SK-N-SH (cell line): ENCODE measurements around the gene OR51A2. TPM values are rescaled to one million over a fixed set of nuclear protein-coding genes. Genes with fewer than 3 reads are reported as not detected.

Experiments
- CTCF ChIA-PET: fragments of 300-600, 350-600 bp; formaldehyde crosslinking; extraction: SDS; loops from one replicate; lab custom pipeline; 2021; lab: Yijun Ruan, JAX
- POLR2A ChIA-PET: fragments of 350-600 bp; sonication (Branson Sonifier 250); formaldehyde crosslinking; extraction: SDS; loops from one replicate; lab custom pipeline; 2020; ENCODE audit warnings: antibody characterized with exemption, inconsistent platforms; lab: Yijun Ruan, JAX
- DNase-seq: peaks from one replicate; pipeline ENCODE4 v3.0.0; 2012
- H2AFZ ChIP-seq: fragments of 200-600 bp; sonication (generic); 2 replicates; pipeline ENCODE4 v1.8.1; 2016; ENCODE audit warnings: antibody characterized with exemption, mild to moderate bottlenecking, low read depth
- H3F3A ChIP-seq: fragments of 200-600 bp; sonication (generic); replicated peaks from 2 replicates; pipeline ENCODE3; 2016; ENCODE audit warnings: antibody characterized with exemption, mild to moderate bottlenecking; ENCODE audit not compliant: insufficient read depth
- H3K27ac ChIP-seq, 2 experiments: fragments of 200-500 bp in 1 of 2; fragments of 200-600 bp in 1 of 2; sonication (Bioruptor generic) in 1 of 2; sonication (generic), shearing (Covaris generic) in 1 of 2; 2 replicates each; pipeline versions ENCODE4 v1.5.1 to v1.6.1; 2014 to 2016; ENCODE audit warnings: low read depth in 2 of 2, inconsistent platforms in 1 of 2, low read length in 1 of 2, mild to moderate bottlenecking in 1 of 2, mixed read lengths in 1 of 2
- H3K27me3 ChIP-seq: fragments of 200-600 bp; sonication (generic), shearing (Covaris generic); 2 replicates; pipeline ENCODE4 v1.6.1; 2016; ENCODE audit warnings: mixed run types; ENCODE audit not compliant: insufficient read depth
- H3K36me3 ChIP-seq, 2 experiments: fragments of 200-500 bp in 1 of 2; fragments of 200-600 bp in 1 of 2; sonication (Bioruptor generic) in 1 of 2; sonication (generic) in 1 of 2; replicated peaks in 1 of 2; 2 replicates each; pipeline versions ENCODE3 to v1.5.1; 2014 to 2016; ENCODE audit warnings: low read length in 1 of 2, mild to moderate bottlenecking in 1 of 2; ENCODE audit not compliant: insufficient read depth in 2 of 2, control insufficient read depth in 1 of 2
- H3K4me1 ChIP-seq, 2 experiments: fragments of 200-500 bp in 1 of 2; fragments of 200-600 bp in 1 of 2; sonication (Bioruptor generic) in 1 of 2; sonication (generic), shearing (Covaris generic) in 1 of 2; 2 replicates each; pipeline versions ENCODE4 v1.5.1 to v1.6.1; 2014 to 2016; ENCODE audit warnings: low read depth in 1 of 2, low read length in 1 of 2, mixed run types in 1 of 2; ENCODE audit not compliant: insufficient read depth in 2 of 2, control insufficient read depth in 1 of 2
- H3K4me2 ChIP-seq: fragments of 200-600 bp; sonication (generic), shearing (Covaris generic); 2 replicates; pipeline ENCODE4 v1.6.1; 2017; ENCODE audit warnings: mixed run types
- H3K4me3 ChIP-seq, 2 experiments: fragments of 200-500 bp in 1 of 2; fragments of 200-600 bp in 1 of 2; sonication (Bioruptor generic) in 1 of 2; sonication (generic), shearing (Covaris generic) in 1 of 2; 2 replicates each; pipeline versions ENCODE4 v1.5.1 to v1.8.1; 2014 to 2016; ENCODE audit warnings: low read depth in 2 of 2, inconsistent platforms in 1 of 2, low read length in 1 of 2, mild to moderate bottlenecking in 1 of 2, mixed read lengths in 1 of 2, moderate library complexity in 1 of 2
- H3K79me2 ChIP-seq: fragments of 200-600 bp; sonication (generic); 2 replicates; pipeline ENCODE4 v1.8.1; 2017; ENCODE audit warnings: mild to moderate bottlenecking; ENCODE audit not compliant: insufficient read depth
- H3K9ac ChIP-seq: fragments of 200-600 bp; sonication (generic); 2 replicates; pipeline ENCODE4 v1.6.1; 2017; ENCODE audit warnings: mixed run types
- H3K9me2 ChIP-seq: fragments of 200-600 bp; sonication (generic); 2 replicates; pipeline ENCODE4 v1.6.1; 2017; ENCODE audit warnings: mixed run types
- H3K9me3 ChIP-seq: fragments of 200-600 bp; sonication (generic); 2 replicates; pipeline ENCODE4 v1.6.1; 2017; ENCODE audit warnings: mixed run types, mild to moderate bottlenecking, moderate library complexity
- H4K20me1 ChIP-seq: fragments of 200-600 bp; sonication (generic); 2 replicates; pipeline ENCODE4 v1.6.1; 2017; ENCODE audit warnings: mild to moderate bottlenecking, mixed run types; ENCODE audit not compliant: insufficient read depth
- FOSL2 ChIP-seq: IDR thresholded peaks from 2 replicates; pipeline ENCODE4 v1.4.0; 2012; ENCODE audit warnings: low read depth, mild to moderate bottlenecking, moderate library complexity, borderline replicate concordance
- GATA2 ChIP-seq: sonication (generic); formaldehyde crosslinking; IDR thresholded peaks from 2 replicates; pipeline ENCODE4 v1.5.0; 2020; ENCODE audit warnings: mild to moderate bottlenecking, missing genetic modification reagents
- IRF3 ChIP-seq: fragments of 150-350 bp; IDR thresholded peaks from 2 replicates; pipeline ENCODE4 v1.6.1; 2016; ENCODE audit warnings: mild to moderate bottlenecking, low read depth, low read length
- JUND ChIP-seq: IDR thresholded peaks from 2 replicates; pipeline ENCODE4 v1.4.0; 2012
- MAX ChIP-seq: IDR thresholded peaks from 2 replicates; pipeline ENCODE4 v1.4.0; 2012; ENCODE audit warnings: low read depth
- MEF2A ChIP-seq: IDR thresholded peaks from 2 replicates; pipeline ENCODE4 v1.4.0; 2012; ENCODE audit warnings: low read depth, borderline replicate concordance
- NRF1 ChIP-seq: IDR thresholded peaks from 2 replicates; pipeline ENCODE4 v1.6.1; 2012; ENCODE audit warnings: low read depth, mild to moderate bottlenecking, low read length
- RCOR1 ChIP-seq: fragments of 150-350 bp; IDR thresholded peaks from 2 replicates; pipeline ENCODE4 v1.6.1; 2017; ENCODE audit warnings: antibody characterized with exemption, low read length
- REST ChIP-seq: IDR thresholded peaks from 2 replicates; pipeline ENCODE4 v1.6.1; 2012; ENCODE audit warnings: mild to moderate bottlenecking, low read depth, low read length, moderate library complexity
- SIN3A ChIP-seq: IDR thresholded peaks from 2 replicates; pipeline ENCODE4 v1.6.1; 2012; ENCODE audit warnings: low read depth, mild to moderate bottlenecking, low read length, moderate library complexity, borderline replicate concordance
- SMC3 ChIP-seq: IDR thresholded peaks from 2 replicates; pipeline ENCODE4 v1.6.1; 2012; ENCODE audit warnings: low read depth, low read length, improper control_type of control experiment
- TCF12 ChIP-seq: IDR thresholded peaks from 2 replicates; pipeline ENCODE4 v1.4.0; 2012
- TEAD4 ChIP-seq: IDR thresholded peaks from 2 replicates; pipeline ENCODE4 v1.4.0; 2012; ENCODE audit warnings: mild to moderate bottlenecking, borderline replicate concordance; ENCODE audit not compliant: insufficient read depth
- WGBS: methylation state at CpG from one replicate; pipeline ENCODE4 v1.1.6; 2017; ENCODE audit warnings: low lambda C conversion rate; 5-methylcytosine and 5-hydroxymethylcytosine counted together
- polyA plus RNA-seq, 3 experiments: library from polyadenylated mRNA; depleted of rRNA; stranded (reverse); fragments of >200 nt; gene quantifications; 2 replicates each; pipeline ENCODE4 v1.2.3, GENCODE V29; 2012
- TF ChIP-seq, protein P1 (sequence below): IDR thresholded peaks from 2 replicates; pipeline ENCODE4; 2012

The OR51A2 gene
- polyA plus RNA-seq, 1 of the 3 experiments (the other 2 are of a cell fraction): not detected

DNA sequence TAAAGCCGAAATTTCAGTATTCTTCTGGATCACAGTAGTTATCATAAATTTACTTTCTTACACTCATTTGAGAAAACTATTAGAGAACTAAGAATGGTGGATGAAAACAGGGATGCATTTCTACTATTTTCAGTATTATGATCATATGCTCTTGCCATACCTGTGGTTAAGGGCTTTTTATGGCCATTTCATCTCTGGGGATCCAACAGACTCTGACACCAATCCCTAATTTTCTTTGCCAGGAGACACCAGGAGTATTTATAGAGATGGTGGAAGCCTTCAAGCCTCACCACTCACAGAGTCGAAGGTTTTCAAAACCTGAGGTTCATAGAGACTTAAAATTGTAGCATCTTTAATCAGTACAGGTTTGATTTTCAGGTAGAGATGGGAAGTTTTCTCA is 39.0 kb upstream of the OR51A2 start, which contains the start of gene OR51L1:
TSS of gene OR51L1 (plus strand) at position 301 of the 400 bp plus-strand sequence. CDS start 4,132 bp downstream, outside the sequence.
- H3K4me1 ChIP-seq: no peaks in the 10 kb centered on the region
- ChIA-PET POLR2A (no interaction called here), CTCF (no interaction called here)
- no peak within 1 kb of the TSS for H3K4me2 ChIP-seq
- H2AFZ ChIP-seq: 0 out of 2 replicates have a peak within 1 kb of the TSS, but pooled peaks have one; percentile 41
- TF ChIP-seq RCOR1: no peak
- no peak for TF ChIP-seq MAX
- TF ChIP-seq, protein P1, sequence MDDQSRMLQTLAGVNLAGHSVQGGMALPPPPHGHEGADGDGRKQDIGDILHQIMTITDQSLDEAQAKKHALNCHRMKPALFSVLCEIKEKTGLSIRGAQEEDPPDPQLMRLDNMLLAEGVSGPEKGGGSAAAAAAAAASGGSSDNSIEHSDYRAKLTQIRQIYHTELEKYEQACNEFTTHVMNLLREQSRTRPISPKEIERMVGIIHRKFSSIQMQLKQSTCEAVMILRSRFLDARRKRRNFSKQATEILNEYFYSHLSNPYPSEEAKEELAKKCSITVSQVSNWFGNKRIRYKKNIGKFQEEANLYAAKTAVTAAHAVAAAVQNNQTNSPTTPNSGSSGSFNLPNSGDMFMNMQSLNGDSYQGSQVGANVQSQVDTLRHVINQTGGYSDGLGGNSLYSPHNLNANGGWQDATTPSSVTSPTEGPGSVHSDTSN: no peak
- no peak for TF ChIP-seq SIN3A
- no peak for TF ChIP-seq TCF12
- no peak for TF ChIP-seq FOSL2
- no peak for TF ChIP-seq REST
- TF ChIP-seq TEAD4: no peak
- no peaks in the 10 kb centered on the region for H3K9me3 ChIP-seq
- no peak within 1 kb of the TSS for H3K4me3 ChIP-seq
- no peaks in the 10 kb centered on the region for H4K20me1 ChIP-seq
- no peaks in the 10 kb centered on the region for H3K36me3 ChIP-seq
- H3K27me3 ChIP-seq: no peaks in the 10 kb centered on the region
- WGBS: 0% methylated on average over 2 of the region's 2 CpGs
- no peaks in the 10 kb centered on the region for H3K9me2 ChIP-seq
- no peaks in the 10 kb centered on the region for H3K79me2 ChIP-seq
- DNase-seq: no peak
- H3K27ac ChIP-seq: no peak within 1 kb of the TSS
- H3F3A ChIP-seq: no peaks in the 10 kb centered on the region
- no peak within 1 kb of the TSS for H3K9ac ChIP-seq

DNA sequence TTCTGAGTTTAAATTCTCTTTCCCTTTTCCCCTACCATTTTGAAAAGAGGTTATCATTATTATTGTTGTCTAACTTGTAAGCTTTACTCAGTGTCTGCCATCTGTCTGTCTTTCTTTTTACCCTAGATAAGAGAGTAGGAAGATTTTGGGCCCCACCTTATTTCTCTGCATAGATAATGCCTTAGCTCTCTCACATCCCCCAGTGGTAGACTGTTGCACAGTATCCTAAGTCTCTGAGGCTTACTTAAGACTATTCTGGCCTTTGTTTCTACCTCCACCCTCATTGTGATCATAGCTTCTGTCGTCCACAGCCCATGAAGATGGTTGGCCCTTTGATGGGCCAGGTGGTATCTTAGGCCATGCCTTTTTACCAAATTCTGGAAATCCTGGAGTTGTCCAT is 35.5 kb upstream of the OR51A2 start:
- Histone ChIP-seq H3K9me3 (no peaks in the 10 kb centered on the region), H3K4me3 (no peak overlapping the region), H3K4me1 (no peaks in the 10 kb centered on the region), H3K27me3 (no peaks in the 10 kb centered on the region; the same call in 1 of the 2 replicates), H3K27ac (no peak overlapping the region), H3K9me2 (no peaks in the 10 kb centered on the region), H3F3A (no peaks in the 10 kb centered on the region), H3K36me3 (no peaks in the 10 kb centered on the region), H2AFZ (no peak overlapping the region), H4K20me1 (no peaks in the 10 kb centered on the region), H3K9ac (no peak overlapping the region), H3K79me2 (no peaks in the 10 kb centered on the region), H3K4me2 (no peak overlapping the region)
- DNase-seq: no peak
- CTCF ChIA-PET: interaction anchor here (0.8 kb wide), 1 partner anchor 15 kb away, joined by 3 read pairs; no protein-coding TSS in a partner anchor
- WGBS: 7% methylated on average over 1 of the region's 1 CpG
- POLR2A ChIA-PET: no interaction called here
- no peak for TF ChIP-seq REST
- no peak for TF ChIP-seq NRF1
- TF ChIP-seq RCOR1: no peak
- no peak for TF ChIP-seq SIN3A
- no peak for TF ChIP-seq JUND
- TF ChIP-seq, protein P1: no peak
- TF ChIP-seq MEF2A: no peak
- no peak for TF ChIP-seq SMC3
- no peak for TF ChIP-seq GATA2 (CRISPR knock-in tag)
- no peak for TF ChIP-seq IRF3
